GM12878 (cell line): Measurements from ENCODE around the gene PCSK5. TPM values are rescaled to one million over a fixed set of nuclear protein-coding genes. Genes with fewer than 3 reads are reported as not detected.

Experiments
- ZNF592 ChIP-seq: fragments of 450-650 bp; IDR thresholded peaks from 2 replicates; pipeline ENCODE4 v1.6.1; 2017; ENCODE audit warnings: mild to moderate bottlenecking, moderate library complexity
- polyA plus RNA-seq, 11 experiments: library from polyadenylated mRNA; depleted of rRNA in 4 of 11; unstranded in 6 of 11; stranded (reverse) in 5 of 11; fragments of >200 nt; fragmentation: Nextera tagmentation in 4 of 11; fragmentation: Illumina TruSeq in 1 of 11; extraction: Ambion mirVana in 4 of 11; extraction: Trizol in 1 of 11; gene quantifications; 1 replicate in 1 of 11; 2 replicates in 10 of 11; pipeline versions ENCODE4 v1.2.1 to v1.2.3, GENCODE V29; 2011 to 2016; ENCODE audit warnings: inconsistent platforms in 2 of 11, missing spikeins in 2 of 11, low read depth in 1 of 11
- total RNA-seq, 4 experiments: library from RNA; depleted of rRNA in 3 of 4; stranded (reverse); fragments of >200 nt in 3 of 4; fragmentation: Illumina TruSeq in 1 of 4; extraction: Trizol in 1 of 4; gene quantifications; 2 replicates each; pipeline versions ENCODE4 v1.2.1 to v1.2.3, GENCODE V29; 2013 to 2021
- TF ChIP-seq, protein P1 (sequence below): fragments of 450-650 bp; IDR thresholded peaks from 2 replicates; pipeline ENCODE4 v1.6.1; 2016; ENCODE audit warnings: mild to moderate bottlenecking, moderate library complexity, borderline replicate concordance

The PCSK5 gene
- total and polyA plus RNA-seq, 10 of the 15 experiments (the other 5 are each of a cell fraction or from before 2014, with no cell fraction given), result 0.01 to 0.13 (median 0.04) TPM; not detected in 3

DNA sequence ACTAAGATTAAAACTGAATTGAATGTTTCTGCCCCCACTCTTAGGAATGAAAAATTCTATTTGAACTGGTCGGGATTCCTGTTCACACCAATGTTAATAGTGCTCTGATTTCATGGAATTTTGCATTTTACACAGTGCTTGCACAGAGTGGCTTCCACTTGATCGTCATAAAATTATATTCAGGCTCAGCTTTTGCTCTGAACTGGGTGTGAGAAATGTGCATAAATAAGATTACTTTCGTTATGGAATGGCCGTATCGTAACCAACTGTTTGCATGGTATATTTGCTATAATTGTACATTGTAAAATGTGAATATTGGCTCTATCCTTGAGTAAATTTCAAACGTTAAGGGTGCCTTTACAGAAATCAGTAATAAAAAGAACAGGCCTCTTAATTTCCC is 262.9 kb downstream of the PCSK5 start (continued):
- TF ChIP-seq, protein P1, sequence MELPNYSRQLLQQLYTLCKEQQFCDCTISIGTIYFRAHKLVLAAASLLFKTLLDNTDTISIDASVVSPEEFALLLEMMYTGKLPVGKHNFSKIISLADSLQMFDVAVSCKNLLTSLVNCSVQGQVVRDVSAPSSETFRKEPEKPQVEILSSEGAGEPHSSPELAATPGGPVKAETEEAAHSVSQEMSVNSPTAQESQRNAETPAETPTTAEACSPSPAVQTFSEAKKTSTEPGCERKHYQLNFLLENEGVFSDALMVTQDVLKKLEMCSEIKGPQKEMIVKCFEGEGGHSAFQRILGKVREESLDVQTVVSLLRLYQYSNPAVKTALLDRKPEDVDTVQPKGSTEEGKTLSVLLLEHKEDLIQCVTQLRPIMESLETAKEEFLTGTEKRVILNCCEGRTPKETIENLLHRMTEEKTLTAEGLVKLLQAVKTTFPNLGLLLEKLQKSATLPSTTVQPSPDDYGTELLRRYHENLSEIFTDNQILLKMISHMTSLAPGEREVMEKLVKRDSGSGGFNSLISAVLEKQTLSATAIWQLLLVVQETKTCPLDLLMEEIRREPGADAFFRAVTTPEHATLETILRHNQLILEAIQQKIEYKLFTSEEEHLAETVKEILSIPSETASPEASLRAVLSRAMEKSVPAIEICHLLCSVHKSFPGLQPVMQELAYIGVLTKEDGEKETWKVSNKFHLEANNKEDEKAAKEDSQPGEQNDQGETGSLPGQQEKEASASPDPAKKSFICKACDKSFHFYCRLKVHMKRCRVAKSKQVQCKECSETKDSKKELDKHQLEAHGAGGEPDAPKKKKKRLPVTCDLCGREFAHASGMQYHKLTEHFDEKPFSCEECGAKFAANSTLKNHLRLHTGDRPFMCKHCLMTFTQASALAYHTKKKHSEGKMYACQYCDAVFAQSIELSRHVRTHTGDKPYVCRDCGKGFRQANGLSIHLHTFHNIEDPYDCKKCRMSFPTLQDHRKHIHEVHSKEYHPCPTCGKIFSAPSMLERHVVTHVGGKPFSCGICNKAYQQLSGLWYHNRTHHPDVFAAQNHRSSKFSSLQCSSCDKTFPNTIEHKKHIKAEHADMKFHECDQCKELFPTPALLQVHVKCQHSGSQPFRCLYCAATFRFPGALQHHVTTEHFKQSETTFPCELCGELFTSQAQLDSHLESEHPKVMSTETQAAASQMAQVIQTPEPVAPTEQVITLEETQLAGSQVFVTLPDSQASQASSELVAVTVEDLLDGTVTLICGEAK, result no peak
- TF ChIP-seq ZNF592, result no peak
